Embryonic facial prominence (tissue), 1 donor: ENCODE measurements around the gene INSR.
"Not testable (repeated sequence)": the region's sequence is repeated elsewhere in the genome, so short reads cannot be mapped to it uniquely, and the experiment has no call there.

Experiments
- DNase-seq: peaks from one replicate; pipeline ENCODE4 v3.0.0-alpha.2; 2016; ENCODE audit errors: extremely low spot score

Gene INSR

GRCh38 chr19:7224209-7224686, 70.0 kb downstream of the INSR start:
- no peak for DNase-seq

GRCh38 chr19:7223429-7223828, 70.8 kb downstream of the INSR start:
- DNase-seq, result no peak

- no peak for DNase-seq
These were observed 75.2 kb downstream of the INSR start for GRCh38 chr19:7219056-7219455.

- no peak for DNase-seq
These were observed 76.4 kb downstream of the INSR start for GRCh38 chr19:7217861-7218260.

GRCh38 chr19:7216373-7216902, 77.8 kb downstream of the INSR start:
- no peak for DNase-seq

- DNase-seq, result no peak
These were observed 79.0 kb downstream of the INSR start for GRCh38 chr19:7215176-7215575.

GRCh38 chr19:7214324-7215089, 79.7 kb downstream of the INSR start:
- no peak for DNase-seq

- no peak for DNase-seq
These were observed 80.4 kb downstream of the INSR start for GRCh38 chr19:7213628-7214323.

GRCh38 chr19:7211191-7211951, 82.8 kb downstream of the INSR start:
- DNase-seq, result no peak

GRCh38 chr19:7210359-7210758, 83.9 kb downstream of the INSR start:
- no peak for DNase-seq

GRCh38 chr19:7209597-7210325, 84.5 kb downstream of the INSR start:
- DNase-seq, result not testable (repeated sequence)

- not testable (repeated sequence) for DNase-seq
These were observed 85.2 kb downstream of the INSR start for GRCh38 chr19:7209036-7209435.

- DNase-seq, result no peak
These were observed 90.9 kb downstream of the INSR start for GRCh38 chr19:7203332-7203731.

GRCh38 chr19:7202888-7203287, 91.3 kb downstream of the INSR start:
- no peak for DNase-seq

GRCh38 chr19:7200736-7201135, 93.5 kb downstream of the INSR start:
- no peak for DNase-seq

GRCh38 chr19:7199613-7200533, 94.3 kb downstream of the INSR start:
- DNase-seq, result no peak

- DNase-seq, result peak; percentile 78
These were observed 96.2 kb downstream of the INSR start for GRCh38 chr19:7197760-7198696.

- peak; percentile 78 for DNase-seq
These were observed 97.0 kb downstream of the INSR start for GRCh38 chr19:7197119-7197759.

- DNase-seq, result no peak
These were observed 97.5 kb downstream of the INSR start for GRCh38 chr19:7196763-7197118.
